HG02623 (cell line): ENCODE results near the gene PCDHB6.
"Not testable (repeated sequence)": the region's sequence is repeated elsewhere in the genome, so short reads cannot be mapped to it uniquely, and the experiment has no call there.

Source experiments
- ATAC-seq: cut with Tn5 transposase; IDR thresholded peaks from one replicate; pipeline ENCODE4 v1.9.1; 2021; ENCODE audit warnings: moderate library complexity; ENCODE audit not compliant: unreplicated experiment

The PCDHB6 gene

DNA sequence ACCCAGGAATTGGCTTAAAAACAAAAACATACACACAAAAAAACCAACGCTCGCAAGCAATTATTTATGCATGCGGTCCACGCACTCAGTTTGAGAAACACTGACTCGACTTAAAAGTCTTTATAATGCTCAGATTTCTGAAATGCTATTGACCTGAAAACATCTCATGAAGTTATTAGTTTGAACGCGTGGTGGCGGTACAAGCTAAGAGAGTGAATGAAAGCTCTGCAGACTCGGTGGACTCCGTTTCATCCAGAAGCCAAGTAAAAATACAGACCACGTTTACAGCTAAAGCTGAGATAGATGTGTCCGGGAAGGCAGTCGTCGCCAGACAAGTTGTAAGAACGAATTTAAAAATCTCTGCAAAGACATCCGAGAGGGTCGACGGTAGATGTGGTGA is at the start of gene PCDHB6:
Gene PCDHB6 (plus strand): TSS at position 246 of the 400 bp plus-strand sequence. CDS start 201 bp downstream, outside the sequence.
- ATAC-seq = no peak

DNA sequence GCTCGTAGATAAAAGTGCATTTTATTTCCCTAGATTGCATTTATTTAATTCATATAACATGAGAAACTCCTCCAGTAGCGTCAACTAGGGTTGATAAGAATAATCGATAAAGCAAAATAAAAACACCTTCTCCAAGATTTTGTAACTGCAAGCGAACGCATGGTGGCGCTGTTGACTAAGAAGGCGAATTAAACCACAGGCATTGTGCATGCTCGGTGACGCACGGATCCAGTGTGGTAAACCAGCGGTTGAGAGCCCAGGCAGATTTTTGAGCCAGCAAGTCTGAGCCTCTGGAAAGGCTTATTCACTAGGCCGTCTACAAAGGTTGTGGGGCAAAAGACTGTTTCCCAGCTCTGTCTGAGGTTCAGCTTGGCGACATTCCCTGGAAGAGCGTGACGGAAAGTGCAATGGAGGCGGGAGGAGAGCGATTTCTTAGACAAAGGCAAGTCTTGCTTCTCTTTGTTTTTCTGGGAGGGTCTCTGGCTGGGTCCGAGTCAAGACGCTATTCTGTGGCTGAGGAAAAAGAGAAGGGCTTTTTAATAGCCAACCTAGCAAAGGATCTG is 49.5 kb upstream of the PCDHB6 start, which contains the start of gene PCDHB3:
Gene PCDHB3 (plus strand): TSS at position 231 of the 563 bp plus-strand sequence. CDS start 177 bp downstream, at position 408.
- ATAC-seq = no peak

DNA sequence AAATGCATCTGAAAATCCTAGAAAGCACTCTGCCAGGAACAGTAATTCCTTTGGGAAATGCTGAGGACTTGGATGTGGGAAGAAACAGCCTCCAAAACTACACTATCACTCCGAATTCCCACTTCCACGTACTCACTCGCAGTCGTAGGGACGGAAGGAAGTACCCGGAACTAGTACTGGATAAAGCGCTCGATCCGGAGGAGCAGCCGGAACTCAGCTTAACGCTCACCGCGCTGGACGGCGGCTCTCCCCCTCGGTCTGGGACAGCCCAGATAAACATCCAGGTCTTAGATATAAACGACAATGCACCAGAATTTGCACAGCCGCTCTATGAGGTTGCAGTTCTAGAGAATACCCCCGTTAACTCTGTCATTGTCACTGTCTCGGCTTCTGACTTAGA is 48.8 kb upstream of the PCDHB6 start:
- no peak for ATAC-seq

DNA sequence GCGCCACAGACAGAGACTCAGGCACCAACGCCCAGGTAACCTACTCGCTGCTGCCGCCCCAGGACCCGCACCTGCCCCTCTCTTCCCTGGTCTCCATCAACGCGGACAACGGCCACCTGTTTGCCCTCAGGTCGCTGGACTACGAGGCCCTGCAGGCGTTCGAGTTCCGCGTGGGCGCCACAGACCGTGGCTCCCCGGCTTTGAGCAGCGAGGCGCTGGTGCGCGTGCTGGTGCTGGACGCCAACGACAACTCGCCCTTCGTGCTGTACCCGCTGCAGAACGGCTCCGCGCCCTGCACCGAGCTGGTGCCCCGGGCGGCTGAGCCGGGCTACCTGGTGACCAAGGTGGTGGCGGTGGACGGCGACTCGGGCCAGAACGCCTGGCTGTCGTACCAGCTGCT is 47.8 kb upstream of the PCDHB6 start:
- ATAC-seq = not testable (repeated sequence)

DNA sequence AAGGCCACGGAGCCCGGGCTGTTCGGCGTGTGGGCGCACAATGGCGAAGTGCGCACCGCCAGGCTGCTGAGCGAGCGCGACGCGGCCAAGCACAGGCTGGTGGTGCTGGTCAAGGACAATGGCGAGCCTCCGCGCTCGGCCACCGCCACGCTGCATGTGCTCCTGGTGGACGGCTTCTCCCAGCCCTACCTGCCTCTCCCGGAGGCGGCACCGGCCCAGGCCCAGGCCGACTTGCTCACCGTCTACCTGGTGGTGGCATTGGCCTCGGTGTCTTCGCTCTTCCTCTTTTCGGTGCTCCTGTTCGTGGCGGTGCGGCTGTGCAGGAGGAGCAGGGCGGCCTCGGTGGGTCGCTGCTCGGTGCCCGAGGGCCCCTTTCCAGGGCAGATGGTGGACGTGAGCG is 47.4 kb upstream of the PCDHB6 start:
- not testable (repeated sequence) for ATAC-seq

DNA sequence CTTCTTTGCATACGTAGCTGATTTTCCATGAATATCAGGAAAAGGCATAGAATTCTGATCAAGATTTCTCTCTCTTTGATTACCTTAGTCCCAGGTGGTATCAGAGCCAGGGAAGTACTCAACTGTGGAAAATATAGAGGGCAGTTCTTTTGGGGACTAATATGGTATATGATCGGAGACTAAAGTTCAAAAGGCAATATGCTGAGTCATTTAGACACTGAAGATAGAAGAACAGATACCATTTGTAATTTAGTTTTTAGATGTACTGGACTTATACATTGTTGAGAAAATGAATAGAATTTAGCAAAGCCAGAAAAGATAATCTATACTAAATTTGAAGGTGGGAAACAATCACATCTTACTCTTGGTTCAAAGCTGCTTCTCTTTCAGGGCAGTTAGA is 44.5 kb upstream of the PCDHB6 start:
- no peak for ATAC-seq

DNA sequence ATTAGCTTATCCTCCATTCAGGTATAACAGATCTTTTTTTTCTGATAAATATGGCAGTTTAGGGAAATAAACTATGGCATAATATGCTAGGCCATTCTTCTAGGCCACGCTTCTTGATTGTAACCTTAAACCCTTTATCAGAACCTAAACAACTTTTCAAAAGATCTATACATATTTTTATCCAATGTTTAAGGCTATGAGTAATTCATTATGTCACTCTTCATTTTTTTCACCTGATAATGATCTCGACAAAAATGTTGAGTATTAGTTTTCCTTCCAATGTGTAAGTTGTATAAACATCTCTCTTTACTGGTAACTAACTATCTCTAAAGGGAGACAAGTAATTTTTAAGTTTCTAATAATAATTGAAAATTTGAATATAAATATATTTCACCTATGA is 30.6 kb upstream of the PCDHB6 start:
- ATAC-seq = no peak

DNA sequence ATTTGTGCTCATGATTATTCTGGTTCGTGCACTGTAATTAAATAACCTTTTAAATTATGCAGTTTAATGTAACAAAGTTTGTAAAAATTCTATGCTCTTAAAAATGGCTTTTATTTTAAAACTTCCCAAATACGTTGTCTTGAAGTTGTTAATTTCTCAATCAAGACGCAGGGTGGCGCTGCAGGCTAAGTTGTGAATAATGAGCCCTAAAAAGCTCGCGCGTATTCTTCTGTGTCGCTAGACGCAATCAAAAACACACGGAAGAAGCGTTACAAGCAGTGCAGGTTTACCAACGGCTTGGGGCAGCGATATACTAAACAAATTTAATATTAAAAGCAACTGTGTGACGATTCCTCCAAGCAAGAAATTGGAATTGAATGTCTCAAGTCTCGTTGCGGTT is 28.3 kb upstream of the PCDHB6 start, which contains the start of gene PCDHB4:
Gene PCDHB4 (plus strand): TSS at position 256 of the 400 bp plus-strand sequence. CDS start 181 bp downstream, outside the sequence.
- no peak for ATAC-seq

DNA sequence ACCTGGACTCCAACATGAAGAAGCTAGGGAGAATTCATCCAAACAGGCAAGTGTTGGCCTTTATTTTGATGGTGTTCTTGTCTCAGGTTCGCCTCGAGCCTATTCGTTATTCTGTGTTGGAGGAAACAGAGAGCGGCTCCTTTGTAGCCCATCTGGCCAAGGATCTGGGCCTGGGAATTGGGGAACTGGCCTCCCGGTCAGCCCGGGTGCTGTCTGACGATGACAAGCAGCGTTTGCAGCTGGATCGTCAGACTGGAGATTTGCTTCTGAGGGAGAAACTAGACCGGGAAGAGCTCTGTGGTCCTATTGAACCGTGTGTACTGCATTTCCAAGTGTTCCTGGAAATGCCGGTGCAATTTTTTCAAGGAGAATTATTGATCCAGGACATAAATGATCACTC is 27.9 kb upstream of the PCDHB6 start:
- ATAC-seq = no peak

DNA sequence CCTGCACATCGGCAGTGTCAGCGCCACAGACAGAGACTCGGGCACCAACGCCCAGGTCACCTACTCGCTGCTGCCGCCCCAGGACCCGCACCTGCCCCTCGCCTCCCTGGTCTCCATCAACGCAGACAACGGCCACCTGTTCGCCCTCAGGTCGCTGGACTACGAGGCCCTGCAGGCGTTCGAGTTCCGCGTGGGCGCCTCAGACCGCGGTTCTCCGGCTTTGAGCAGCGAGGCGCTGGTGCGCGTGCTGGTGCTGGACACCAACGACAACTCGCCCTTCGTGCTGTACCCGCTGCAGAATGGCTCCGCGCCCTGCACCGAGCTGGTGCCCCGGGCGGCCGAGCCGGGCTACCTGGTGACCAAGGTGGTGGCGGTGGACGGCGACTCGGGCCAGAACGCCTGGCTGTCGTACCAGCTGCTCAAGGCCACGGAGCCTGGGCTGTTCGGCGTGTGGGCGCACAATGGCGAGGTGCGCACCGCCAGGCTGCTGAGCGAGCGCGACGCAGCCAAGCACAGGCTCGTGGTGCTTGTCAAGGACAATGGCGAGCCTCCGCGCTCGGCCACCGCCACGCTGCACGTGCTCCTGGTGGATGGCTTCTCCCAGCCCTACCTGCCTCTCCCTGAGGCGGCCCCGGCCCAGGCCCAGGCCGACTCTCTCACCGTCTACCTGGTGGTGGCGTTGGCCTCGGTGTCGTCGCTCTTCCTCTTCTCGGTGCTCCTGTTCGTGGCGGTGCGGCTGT is 26.3 kb upstream of the PCDHB6 start:
- ATAC-seq = not testable (repeated sequence)

DNA sequence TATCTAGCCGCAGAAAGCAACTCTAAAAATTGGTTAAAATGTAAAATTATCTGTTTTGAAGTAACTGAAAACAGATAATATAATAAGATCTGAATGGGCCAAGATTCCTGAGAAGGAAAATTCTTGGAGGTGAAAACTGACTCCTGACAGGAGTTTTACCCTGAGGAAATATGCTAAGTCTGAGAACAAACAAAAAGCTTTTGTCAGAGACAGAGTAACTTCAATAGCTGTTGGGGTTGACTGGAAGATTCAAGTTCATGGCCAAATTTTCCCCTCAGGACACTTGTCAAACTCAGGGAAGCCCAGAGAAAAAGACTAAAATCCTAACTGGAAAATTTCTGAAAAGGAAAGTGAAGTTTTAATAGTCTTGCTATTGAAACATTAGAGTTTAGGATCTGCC is 22.6 kb upstream of the PCDHB6 start:
- no peak for ATAC-seq

DNA sequence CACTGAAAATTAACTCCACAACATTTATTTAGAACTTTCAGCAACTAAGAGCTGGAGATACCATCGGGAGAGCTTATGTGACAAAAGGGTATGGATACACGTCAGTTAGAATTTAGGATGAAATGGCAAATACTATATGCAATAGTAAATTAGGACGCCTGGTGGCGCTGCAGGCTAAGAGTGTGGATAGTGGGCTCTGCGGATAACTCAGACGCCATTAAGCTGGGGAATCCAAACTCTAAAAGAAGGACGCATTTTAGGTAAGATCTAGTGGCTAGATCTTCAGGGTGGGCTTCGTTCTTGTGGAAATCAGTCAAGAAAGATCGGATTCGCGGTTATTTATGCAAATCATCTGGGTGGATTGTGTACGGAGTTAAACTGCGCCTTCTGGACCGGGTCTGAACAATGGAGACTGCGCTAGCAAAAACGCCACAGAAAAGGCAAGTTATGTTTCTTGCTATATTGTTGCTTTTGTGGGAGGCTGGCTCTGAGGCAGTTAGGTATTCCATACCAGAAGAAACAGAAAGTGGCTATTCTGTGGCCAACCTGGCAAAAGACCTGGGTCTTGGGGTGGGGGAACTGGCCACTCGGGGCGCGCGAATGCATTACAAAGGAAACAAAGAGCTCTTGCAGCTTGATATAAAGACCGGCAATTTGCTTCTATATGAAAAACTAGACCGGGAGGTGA is 14.7 kb upstream of the PCDHB6 start, which contains the start of gene PCDHB5:
Gene PCDHB5 (plus strand): TSS at position 177 of the 688 bp plus-strand sequence. CDS start 229 bp downstream, at position 406.
- ATAC-seq = no peak

DNA sequence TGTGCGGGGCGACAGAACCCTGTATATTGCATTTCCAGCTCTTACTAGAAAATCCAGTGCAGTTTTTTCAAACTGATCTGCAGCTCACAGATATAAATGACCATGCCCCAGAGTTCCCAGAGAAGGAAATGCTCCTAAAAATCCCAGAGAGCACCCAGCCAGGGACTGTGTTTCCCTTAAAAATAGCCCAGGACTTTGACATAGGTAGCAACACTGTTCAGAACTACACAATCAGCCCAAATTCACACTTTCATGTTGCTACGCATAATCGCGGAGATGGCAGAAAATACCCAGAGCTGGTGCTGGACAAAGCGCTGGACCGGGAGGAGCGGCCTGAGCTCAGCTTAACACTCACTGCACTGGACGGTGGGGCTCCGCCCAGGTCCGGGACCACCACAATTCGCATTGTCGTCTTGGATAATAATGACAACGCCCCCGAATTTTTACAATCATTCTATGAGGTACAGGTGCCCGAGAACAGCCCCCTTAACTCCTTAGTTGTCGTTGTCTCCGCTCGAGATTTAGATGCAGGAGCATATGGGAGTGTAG is 14.1 kb upstream of the PCDHB6 start:
- no peak for ATAC-seq

DNA sequence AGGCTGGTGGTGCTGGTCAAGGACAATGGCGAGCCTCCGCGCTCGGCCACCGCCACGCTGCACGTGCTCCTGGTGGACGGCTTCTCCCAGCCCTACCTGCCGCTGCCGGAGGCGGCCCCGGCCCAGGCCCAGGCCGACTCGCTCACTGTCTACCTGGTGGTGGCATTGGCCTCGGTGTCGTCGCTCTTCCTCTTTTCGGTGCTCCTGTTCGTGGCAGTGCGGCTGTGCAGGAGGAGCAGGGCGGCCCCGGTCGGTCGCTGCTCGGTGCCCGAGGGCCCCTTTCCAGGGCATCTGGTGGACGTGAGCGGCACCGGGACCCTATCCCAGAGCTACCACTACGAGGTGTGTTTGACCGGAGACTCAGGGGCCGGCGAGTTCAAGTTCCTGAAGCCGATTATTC is 12.5 kb upstream of the PCDHB6 start:
- ATAC-seq = not testable (repeated sequence)

DNA sequence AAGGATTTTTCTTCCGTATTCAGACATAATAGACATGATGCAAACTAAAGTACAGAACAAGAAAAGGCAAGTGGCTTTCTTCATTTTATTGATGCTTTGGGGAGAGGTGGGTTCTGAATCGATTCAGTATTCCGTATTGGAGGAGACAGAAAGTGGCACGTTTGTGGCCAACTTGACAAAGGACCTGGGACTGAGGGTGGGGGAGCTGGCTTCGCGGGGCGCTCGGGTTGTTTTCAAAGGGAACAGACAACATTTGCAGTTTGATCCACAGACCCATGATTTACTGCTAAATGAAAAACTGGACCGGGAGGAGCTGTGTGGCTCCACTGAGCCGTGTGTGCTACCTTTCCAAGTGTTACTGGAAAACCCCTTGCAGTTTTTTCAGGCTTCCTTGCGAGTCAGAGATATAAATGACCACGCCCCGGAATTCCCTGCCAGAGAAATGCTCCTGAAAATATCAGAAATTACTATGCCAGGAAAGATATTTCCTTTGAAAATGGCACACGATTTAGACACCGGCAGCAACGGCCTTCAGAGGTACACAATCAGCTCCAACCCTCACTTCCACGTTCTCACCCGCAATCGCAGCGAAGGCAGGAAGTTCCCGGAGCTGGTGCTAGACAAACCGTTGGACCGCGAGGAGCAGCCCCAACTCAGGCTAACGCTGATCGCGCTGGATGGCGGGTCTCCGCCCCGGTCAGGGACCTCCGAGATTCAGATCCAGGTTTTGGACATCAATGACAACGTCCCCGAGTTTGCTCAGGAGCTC is 551 bp downstream of the PCDHB6 start:
- ATAC-seq = no peak

DNA sequence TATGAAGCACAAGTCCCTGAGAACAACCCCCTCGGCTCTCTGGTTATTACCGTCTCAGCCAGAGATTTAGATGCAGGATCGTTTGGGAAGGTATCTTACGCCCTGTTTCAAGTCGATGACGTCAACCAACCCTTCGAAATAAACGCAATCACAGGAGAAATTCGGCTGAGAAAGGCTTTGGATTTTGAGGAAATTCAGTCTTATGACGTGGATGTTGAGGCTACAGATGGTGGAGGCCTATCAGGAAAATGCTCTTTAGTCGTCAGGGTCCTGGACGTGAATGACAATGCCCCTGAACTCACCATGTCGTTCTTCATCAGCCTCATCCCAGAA is 1.1 kb downstream of the PCDHB6 start:
- ATAC-seq = no peak

DNA sequence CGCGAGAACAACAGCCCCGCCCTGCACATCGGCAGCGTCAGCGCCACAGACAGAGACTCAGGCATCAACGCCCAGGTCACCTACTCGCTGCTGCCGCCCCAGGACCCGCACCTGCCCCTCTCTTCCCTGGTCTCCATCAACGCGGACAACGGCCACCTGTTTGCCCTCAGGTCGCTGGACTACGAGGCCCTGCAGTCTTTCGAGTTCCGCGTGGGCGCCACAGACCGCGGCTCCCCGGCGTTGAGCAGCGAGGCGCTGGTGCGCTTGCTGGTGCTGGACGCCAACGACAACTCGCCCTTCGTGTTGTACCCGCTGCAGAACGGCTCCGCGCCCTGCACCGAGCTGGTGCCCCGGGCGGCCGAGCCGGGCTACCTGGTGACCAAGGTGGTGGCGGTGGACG is 1.8 kb downstream of the PCDHB6 start:
- not testable (repeated sequence) for ATAC-seq

DNA sequence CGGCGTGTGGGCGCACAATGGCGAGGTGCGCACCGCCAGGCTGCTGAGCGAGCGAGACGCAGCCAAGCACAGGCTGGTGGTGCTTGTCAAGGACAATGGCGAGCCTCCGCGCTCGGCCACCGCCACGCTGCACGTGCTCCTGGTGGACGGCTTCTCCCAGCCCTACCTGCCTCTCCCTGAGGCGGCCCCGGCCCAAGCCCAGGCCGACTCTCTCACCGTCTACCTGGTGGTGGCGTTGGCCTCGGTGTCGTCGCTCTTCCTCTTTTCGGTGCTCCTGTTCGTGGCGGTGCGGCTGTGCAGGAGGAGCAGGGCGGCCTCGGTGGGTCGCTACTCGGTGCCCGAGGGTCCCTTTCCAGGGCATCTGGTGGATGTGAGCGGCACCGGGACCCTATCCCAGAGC is 2.2 kb downstream of the PCDHB6 start:
- ATAC-seq = not testable (repeated sequence)

DNA sequence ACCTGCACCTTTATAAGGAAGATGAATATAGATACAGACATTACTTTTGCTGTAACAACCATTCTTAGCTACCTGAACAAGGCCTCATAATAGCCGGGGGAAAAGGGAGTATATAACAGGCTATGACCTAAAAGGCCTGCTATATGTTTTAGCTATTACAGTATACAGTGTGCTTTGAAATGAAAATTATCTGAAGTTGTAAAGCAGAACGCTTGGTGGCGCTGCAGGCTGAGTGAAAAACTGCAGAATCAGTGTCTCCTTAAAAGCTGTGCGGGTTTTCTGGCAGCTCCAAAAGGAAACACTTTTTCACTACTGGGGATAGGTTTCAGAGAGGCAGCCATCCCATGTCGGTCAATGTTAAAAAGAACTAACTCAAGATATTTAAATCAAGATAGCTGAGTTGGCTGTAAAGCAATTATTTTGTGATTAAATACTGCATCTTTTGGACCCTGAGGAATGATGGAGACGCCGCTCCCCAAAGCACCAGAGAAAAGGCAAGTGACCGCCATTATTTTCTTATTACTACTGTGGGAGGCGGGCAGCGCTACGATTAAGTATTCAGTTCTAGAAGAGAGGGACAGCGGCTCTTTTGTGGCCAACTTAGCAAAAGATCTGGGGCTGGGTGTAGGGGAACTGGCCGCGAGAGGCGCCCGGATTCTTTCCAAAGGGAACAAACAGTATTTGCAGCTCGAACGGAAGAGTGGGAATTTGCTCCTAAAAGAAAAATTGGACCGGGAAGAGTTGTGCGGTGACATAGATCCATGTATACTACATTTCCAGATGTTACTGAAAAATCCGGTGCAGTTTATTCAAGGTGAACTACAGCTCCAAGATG is 5.9 kb downstream of the PCDHB6 start:
- no peak for ATAC-seq

DNA sequence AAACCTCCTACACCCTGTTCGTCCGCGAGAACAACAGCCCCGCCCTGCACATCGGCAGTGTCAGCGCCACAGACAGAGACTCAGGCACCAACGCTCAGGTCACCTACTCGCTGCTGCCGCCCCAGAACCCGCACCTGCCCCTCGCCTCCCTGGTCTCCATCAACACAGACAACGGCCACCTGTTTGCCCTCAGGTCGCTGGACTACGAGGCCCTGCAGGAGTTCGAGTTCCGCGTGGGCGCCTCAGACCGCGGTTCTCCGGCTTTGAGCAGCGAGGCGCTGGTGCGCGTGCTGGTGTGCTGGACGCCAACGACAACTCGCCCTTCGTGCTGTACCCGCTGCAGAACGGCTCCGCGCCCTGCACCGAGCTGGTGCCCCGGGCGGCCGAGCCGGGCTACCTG is 7.5 kb downstream of the PCDHB6 start:
- not testable (repeated sequence) for ATAC-seq
